ENCODE data around the gene UMAD1. TPM values are rescaled to one million over a fixed set of nuclear protein-coding genes. Genes with fewer than 3 reads are reported as not detected.
"Not testable (repeated sequence)": the region's sequence is repeated elsewhere in the genome, so short reads cannot be mapped to it uniquely, and the experiment has no call there.

UMAD1 gene
- total RNA-seq, 2 donors from 2014 or later: 12.9 to 23.9 TPM

DNA sequence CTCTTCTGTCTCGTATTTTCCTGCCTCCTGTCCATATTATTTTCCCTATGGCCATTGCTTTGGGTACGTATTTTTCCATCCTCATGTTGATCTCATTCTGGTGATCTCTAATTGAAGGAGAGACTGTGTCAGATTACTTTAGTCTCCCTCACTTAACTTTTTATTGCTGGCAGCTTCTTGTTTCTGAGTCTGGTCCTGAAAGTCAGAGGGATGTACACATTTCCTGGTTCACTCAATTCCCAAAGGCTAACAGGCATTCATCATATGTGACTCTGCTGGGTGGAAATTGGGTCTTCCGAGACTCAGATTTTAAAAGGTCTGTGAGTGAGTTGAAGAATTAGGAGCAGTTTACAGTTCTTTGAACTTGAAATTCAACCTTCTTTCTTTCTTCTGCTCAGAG, 10.9 kb downstream of the UMAD1 start:
- Histone ChIP-seq H3K27me3 (replicated peaks; ENCODE audit: insufficient read depth) (no peaks in the 10 kb centered on the region), H3K9me3 (no peaks in the 10 kb centered on the region), H3K27ac (no peak overlapping the region), H3K36me3 (no peaks in the 10 kb centered on the region), H3K4me3 (no peak overlapping the region), H3K4me1 (ENCODE audit: control insufficient read depth in 1 of 2, low read depth in 2 of 2) (no peaks in the 10 kb centered on the region)
- TF ChIP-seq, protein P1, sequence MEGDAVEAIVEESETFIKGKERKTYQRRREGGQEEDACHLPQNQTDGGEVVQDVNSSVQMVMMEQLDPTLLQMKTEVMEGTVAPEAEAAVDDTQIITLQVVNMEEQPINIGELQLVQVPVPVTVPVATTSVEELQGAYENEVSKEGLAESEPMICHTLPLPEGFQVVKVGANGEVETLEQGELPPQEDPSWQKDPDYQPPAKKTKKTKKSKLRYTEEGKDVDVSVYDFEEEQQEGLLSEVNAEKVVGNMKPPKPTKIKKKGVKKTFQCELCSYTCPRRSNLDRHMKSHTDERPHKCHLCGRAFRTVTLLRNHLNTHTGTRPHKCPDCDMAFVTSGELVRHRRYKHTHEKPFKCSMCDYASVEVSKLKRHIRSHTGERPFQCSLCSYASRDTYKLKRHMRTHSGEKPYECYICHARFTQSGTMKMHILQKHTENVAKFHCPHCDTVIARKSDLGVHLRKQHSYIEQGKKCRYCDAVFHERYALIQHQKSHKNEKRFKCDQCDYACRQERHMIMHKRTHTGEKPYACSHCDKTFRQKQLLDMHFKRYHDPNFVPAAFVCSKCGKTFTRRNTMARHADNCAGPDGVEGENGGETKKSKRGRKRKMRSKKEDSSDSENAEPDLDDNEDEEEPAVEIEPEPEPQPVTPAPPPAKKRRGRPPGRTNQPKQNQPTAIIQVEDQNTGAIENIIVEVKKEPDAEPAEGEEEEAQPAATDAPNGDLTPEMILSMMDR (IDR thresholded peaks at IDR 0.05): no peak
- DNase-seq (ENCODE audit: low spot score) (no peak), ATAC-seq (ENCODE audit: insufficient number of reproducible peaks, low FRiP score, low read depth) (no peak)

DNA sequence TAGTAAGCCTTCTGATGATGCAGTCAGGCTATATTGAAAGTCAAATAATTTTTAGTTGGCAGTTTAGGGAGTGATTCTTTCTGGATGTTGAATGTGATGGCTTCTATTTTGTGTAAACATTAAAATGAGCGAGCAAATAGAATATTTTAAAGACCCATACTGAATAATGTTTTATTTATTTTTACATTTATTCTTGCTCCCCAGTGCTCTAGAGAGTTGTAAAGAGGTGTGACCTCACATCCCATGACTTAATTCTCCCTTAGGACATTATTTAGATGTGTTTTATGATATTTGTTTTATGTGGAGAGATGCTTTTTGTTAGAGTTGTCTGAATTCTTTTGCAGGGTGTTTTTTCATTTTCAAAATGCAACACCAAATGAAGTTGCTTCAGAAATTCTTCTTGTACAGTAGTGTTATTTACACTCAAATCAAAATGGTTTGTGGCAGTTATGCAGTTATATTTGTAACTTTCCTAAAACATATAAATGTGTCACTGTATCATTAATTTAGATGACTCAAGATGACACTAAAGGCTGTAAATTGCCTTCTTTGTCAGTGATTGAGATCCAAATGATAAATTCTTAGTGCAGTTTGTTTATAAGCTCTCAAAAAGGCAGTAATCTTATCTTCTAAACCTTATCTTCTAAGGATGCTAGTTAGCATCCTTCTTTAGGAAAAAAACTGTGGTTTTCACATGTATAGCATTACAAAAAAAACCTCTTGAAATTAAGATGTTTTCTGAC, 12.4 kb downstream of the UMAD1 start:
- no peak for ATAC-seq (ENCODE audit: insufficient number of reproducible peaks, low FRiP score, low read depth)

DNA sequence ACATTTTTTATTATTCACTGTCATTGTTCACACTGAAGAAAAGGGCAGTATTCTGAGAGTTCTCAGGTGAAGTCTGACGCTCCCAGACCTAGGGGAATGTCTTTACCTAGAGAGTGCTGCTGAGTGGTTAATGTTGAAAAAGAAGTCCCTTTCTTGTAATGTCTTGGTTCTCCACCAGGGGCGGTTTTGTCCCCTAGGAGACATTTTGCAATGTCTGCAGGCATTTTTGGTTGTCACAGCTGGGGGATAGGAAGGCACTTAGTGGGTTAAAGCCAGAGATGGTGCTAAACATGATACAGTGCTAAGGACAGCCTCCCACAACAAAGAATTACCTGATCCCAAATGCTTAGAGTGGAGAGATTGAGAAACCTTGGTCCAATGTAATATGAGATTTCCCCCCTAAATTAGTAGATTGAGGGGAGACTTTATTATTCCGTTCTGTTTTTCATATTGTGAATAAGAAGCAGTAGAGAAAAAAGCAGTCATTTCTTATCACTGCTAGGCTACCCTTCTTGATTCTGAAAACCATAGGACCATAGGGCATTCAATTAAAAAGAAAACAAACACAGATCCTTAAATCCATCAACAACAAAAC, 13.1 kb downstream of the UMAD1 start:
- no peak overlapping the region for H3K4me3 ChIP-seq
- no peaks in the 10 kb centered on the region for H3K36me3 ChIP-seq
- DNase-seq (ENCODE audit: low spot score) (no peak), ATAC-seq (ENCODE audit: insufficient number of reproducible peaks, low FRiP score, low read depth) (no peak)
- TF ChIP-seq, protein P1 (IDR thresholded peaks at IDR 0.05): peak; percentile 33
- H3K4me1 ChIP-seq (ENCODE audit: control insufficient read depth in 1 of 2, low read depth in 2 of 2): no peaks in the 10 kb centered on the region
- peaks cover 3% of the 10 kb centered on the region for H3K9me3 ChIP-seq
- H3K27ac ChIP-seq: no peak overlapping the region
- H3K27me3 ChIP-seq (replicated peaks; ENCODE audit: insufficient read depth): no peaks in the 10 kb centered on the region

More for the DNA sequence above, 12.4 kb downstream of the UMAD1 start:
- no peak for DNase-seq (ENCODE audit: low spot score)
- Histone ChIP-seq H3K4me3 (no peak overlapping the region), H3K4me1 (ENCODE audit: control insufficient read depth in 1 of 2, low read depth in 2 of 2) (no peaks in the 10 kb centered on the region), H3K27me3 (replicated peaks; ENCODE audit: insufficient read depth) (no peaks in the 10 kb centered on the region), H3K36me3 (no peaks in the 10 kb centered on the region), H3K9me3 (peaks cover 3% of the 10 kb centered on the region), H3K27ac (no peak overlapping the region)
- TF ChIP-seq, protein P1 (IDR thresholded peaks at IDR 0.05): no peak

DNA sequence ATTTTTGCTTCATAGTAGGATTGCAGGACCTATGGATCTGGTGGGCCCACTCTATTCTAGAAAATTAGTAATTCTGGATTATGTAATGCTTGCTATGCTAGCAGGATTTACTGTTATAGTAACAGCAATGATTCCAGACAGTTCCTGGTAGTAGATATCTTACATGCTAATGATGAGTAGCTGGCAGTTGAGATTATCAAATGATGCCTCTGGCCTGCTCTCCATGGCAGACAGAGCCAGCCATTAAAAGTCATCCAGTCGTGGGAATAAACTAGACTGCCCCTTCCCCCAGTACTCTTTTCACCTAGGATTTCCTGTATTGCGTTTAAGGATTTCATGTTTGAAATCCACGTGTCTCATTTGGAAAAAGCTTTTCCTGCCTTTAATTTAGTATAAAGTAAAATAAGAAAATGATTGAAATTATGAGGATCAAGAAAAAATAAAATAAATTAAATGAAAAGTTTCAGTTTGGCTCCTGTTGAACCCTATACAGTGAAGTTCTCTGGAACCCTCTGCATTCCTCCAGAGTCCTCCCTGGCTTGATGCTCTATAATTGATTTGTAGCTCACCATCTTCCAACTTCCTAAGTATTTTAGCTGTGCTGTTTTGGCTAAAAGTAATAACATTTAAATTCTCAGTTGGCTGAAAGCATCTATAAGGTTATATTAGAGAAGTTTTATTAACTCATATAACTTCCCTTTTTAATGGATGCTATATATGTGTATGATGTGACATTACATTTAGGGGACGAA, 14.6 kb downstream of the UMAD1 start:
- no peak overlapping the region for H3K4me3 ChIP-seq
- TF ChIP-seq, protein P1 (IDR thresholded peaks at IDR 0.05): no peak
- DNase-seq (ENCODE audit: low spot score): no peak
- no peaks in the 10 kb centered on the region for H3K36me3 ChIP-seq
- no peak overlapping the region for H3K27ac ChIP-seq
- H3K4me1 ChIP-seq (ENCODE audit: control insufficient read depth in 1 of 2, low read depth in 2 of 2): no peaks in the 10 kb centered on the region
- H3K27me3 ChIP-seq (replicated peaks; ENCODE audit: insufficient read depth): no peaks in the 10 kb centered on the region
- H3K9me3 ChIP-seq: peaks cover 3% of the 10 kb centered on the region
- ATAC-seq (ENCODE audit: insufficient number of reproducible peaks, low FRiP score, low read depth): no peak

DNA sequence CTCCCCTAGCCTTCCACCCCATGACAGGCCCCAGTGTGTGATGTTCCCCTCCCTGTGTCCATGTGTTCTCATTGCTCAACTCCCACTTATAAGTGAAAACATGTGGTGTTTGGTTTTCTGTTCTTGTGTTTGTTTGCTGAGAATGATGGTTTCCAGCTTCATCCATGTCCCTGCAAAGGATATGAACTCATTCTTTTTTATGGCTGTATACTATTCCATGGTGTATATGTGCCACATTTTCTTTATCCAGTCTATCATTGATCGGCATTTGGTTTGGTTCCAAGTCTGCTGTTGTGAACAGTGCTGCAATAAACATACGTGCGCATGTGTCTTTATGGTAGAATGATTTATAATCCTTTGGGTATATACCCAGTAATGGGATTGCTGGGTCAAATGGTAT, 15.9 kb downstream of the UMAD1 start:
- not testable (repeated sequence) for H3K27me3 ChIP-seq (replicated peaks; ENCODE audit: insufficient read depth); H3K4me1 ChIP-seq (ENCODE audit: control insufficient read depth in 1 of 2, low read depth in 2 of 2); ATAC-seq (ENCODE audit: insufficient number of reproducible peaks, low FRiP score, low read depth); H3K27ac ChIP-seq; H3K36me3 ChIP-seq; H3K9me3 ChIP-seq; H3K4me3 ChIP-seq; DNase-seq (ENCODE audit: low spot score)
